HEK293 (cell line): ENCODE results near the gene SFR1.

Experiments
- BCL11B ChIP-seq: fragments of 450-650 bp; formaldehyde crosslinking; IDR thresholded peaks from 2 replicates; pipeline ENCODE4 v1.5.1; 2016; ENCODE audit warnings: low read depth, missing biosample characterization, missing genetic modification characterization
- EGR2 ChIP-seq: fragments of 450-650 bp; formaldehyde crosslinking; IDR thresholded peaks from 2 replicates; pipeline ENCODE4 v1.5.1; 2016; ENCODE audit warnings: low read depth, missing biosample characterization, missing genetic modification characterization
- GFI1B ChIP-seq: fragments of 450-650 bp; formaldehyde crosslinking; IDR thresholded peaks from 2 replicates; pipeline ENCODE4 v1.5.1; 2016; ENCODE audit warnings: missing biosample characterization, missing genetic modification characterization
- GLI4 ChIP-seq: fragments of 450-650 bp; formaldehyde crosslinking; IDR thresholded peaks from 2 replicates; pipeline ENCODE4 v1.5.1; 2016; ENCODE audit warnings: missing biosample characterization, missing genetic modification characterization
- HOXD13 ChIP-seq: sonication (generic); formaldehyde crosslinking; IDR thresholded peaks from 2 replicates; pipeline ENCODE4 v1.8.0; 2022; ENCODE audit warnings: missing genetic modification reagents, borderline replicate concordance
- KLF16 ChIP-seq: fragments of 450-650 bp; formaldehyde crosslinking; IDR thresholded peaks from 2 replicates; pipeline ENCODE4 v1.5.1; 2017; ENCODE audit warnings: missing biosample characterization, missing genetic modification characterization
- KLF7 ChIP-seq: fragments of 450-650 bp; formaldehyde crosslinking; IDR thresholded peaks from 2 replicates; pipeline ENCODE4 v1.5.1; 2016; ENCODE audit warnings: missing biosample characterization, missing genetic modification characterization, borderline replicate concordance
- OVOL3 ChIP-seq: fragments of 450-650 bp; formaldehyde crosslinking; IDR thresholded peaks from 2 replicates; pipeline ENCODE4 v1.5.1; 2016; ENCODE audit warnings: missing biosample characterization, missing genetic modification characterization
- RBAK ChIP-seq: fragments of 450-650 bp; formaldehyde crosslinking; IDR thresholded peaks from 2 replicates; pipeline ENCODE4 v1.5.1; 2016; ENCODE audit warnings: missing biosample characterization, missing genetic modification characterization
- REPIN1 ChIP-seq: fragments of 450-650 bp; formaldehyde crosslinking; IDR thresholded peaks from 2 replicates; pipeline ENCODE4 v1.5.1; 2017; ENCODE audit warnings: missing biosample characterization, missing genetic modification characterization, low read depth
- ZBTB21 ChIP-seq: fragments of 450-650 bp; formaldehyde crosslinking; IDR thresholded peaks from 2 replicates; pipeline ENCODE4 v1.5.1; 2017; ENCODE audit warnings: missing biosample characterization, missing genetic modification characterization
- ZBTB49 ChIP-seq: fragments of 450-650 bp; formaldehyde crosslinking; IDR thresholded peaks from 2 replicates; pipeline ENCODE4 v1.5.1; 2016; ENCODE audit warnings: missing biosample characterization, missing genetic modification characterization, low read depth
- ZBTB7A ChIP-seq: fragments of 450-650 bp; formaldehyde crosslinking; IDR thresholded peaks from 2 replicates; pipeline ENCODE4 v1.5.1; 2016; ENCODE audit warnings: low read depth, missing biosample characterization, missing genetic modification characterization
- ZEB2 ChIP-seq: fragments of 450-650 bp; formaldehyde crosslinking; IDR thresholded peaks from 2 replicates; pipeline ENCODE4 v1.5.1; 2016; ENCODE audit warnings: missing biosample characterization, missing genetic modification characterization
- ZNF112 ChIP-seq: fragments of 450-650 bp; formaldehyde crosslinking; IDR thresholded peaks from 2 replicates; pipeline ENCODE4 v1.5.0; 2017; ENCODE audit warnings: missing biosample characterization, missing genetic modification characterization
- ZNF157 ChIP-seq: fragments of 450-650 bp; formaldehyde crosslinking; IDR thresholded peaks from 2 replicates; pipeline ENCODE4 v1.5.1; 2016; ENCODE audit warnings: missing biosample characterization, missing genetic modification characterization
- ZNF169 ChIP-seq: fragments of 450-650 bp; formaldehyde crosslinking; IDR thresholded peaks from 2 replicates; pipeline ENCODE4 v1.5.1; 2016; ENCODE audit warnings: missing biosample characterization, missing genetic modification characterization
- ZNF26 ChIP-seq: fragments of 450-650 bp; formaldehyde crosslinking; IDR thresholded peaks from 2 replicates; pipeline ENCODE4 v1.5.1; 2016; ENCODE audit warnings: missing biosample characterization, missing genetic modification characterization
- ZNF302 ChIP-seq: fragments of 450-650 bp; formaldehyde crosslinking; IDR thresholded peaks from 2 replicates; pipeline ENCODE4 v1.5.1; 2016; ENCODE audit warnings: missing biosample characterization, missing genetic modification characterization, low read depth
- ZNF341 ChIP-seq: fragments of 450-650 bp; formaldehyde crosslinking; IDR thresholded peaks from 2 replicates; pipeline ENCODE4; 2016; ENCODE audit warnings: low read depth, missing biosample characterization, missing genetic modification characterization
- ZNF354C ChIP-seq: fragments of 450-650 bp; formaldehyde crosslinking; IDR thresholded peaks from 2 replicates; pipeline ENCODE4 v1.5.1; 2016; ENCODE audit warnings: missing biosample characterization, missing genetic modification characterization, low read depth, borderline replicate concordance
- ZNF521 ChIP-seq: fragments of 450-650 bp; formaldehyde crosslinking; IDR thresholded peaks from 2 replicates; pipeline ENCODE4 v1.5.1; 2017; ENCODE audit warnings: missing biosample characterization, mild to moderate bottlenecking, missing genetic modification characterization
- ZNF529 ChIP-seq: fragments of 450-650 bp; formaldehyde crosslinking; IDR thresholded peaks from 2 replicates; pipeline ENCODE4 v1.5.1; 2017; ENCODE audit warnings: missing genetic modification characterization, missing biosample characterization; ENCODE audit not compliant: insufficient replicate concordance
- ZNF654 ChIP-seq: fragments of 450-650 bp; formaldehyde crosslinking; IDR thresholded peaks from 2 replicates; pipeline ENCODE4 v1.5.1; 2016; ENCODE audit warnings: low read depth, missing biosample characterization, missing genetic modification characterization
- ZNF670 ChIP-seq: fragments of 450-650 bp; formaldehyde crosslinking; IDR thresholded peaks from 2 replicates; pipeline ENCODE4 v1.5.1; 2016; ENCODE audit warnings: missing biosample characterization, missing genetic modification characterization, low read depth
- ZNF701 ChIP-seq: fragments of 450-650 bp; formaldehyde crosslinking; IDR thresholded peaks from 2 replicates; pipeline ENCODE4 v1.5.1; 2016; ENCODE audit warnings: missing biosample characterization, missing genetic modification characterization
- ZNF747 ChIP-seq: fragments of 450-650 bp; formaldehyde crosslinking; IDR thresholded peaks from 2 replicates; pipeline ENCODE4 v1.5.1; 2016; ENCODE audit warnings: missing biosample characterization, missing genetic modification characterization
- ZNF777 ChIP-seq: fragments of 450-650 bp; formaldehyde crosslinking; IDR thresholded peaks from 2 replicates; pipeline ENCODE4 v1.5.1; 2017; ENCODE audit warnings: missing biosample characterization, missing genetic modification characterization, borderline replicate concordance
- ZSCAN16 ChIP-seq: fragments of 450-650 bp; formaldehyde crosslinking; IDR thresholded peaks from 2 replicates; pipeline ENCODE4 v1.5.1; 2016; ENCODE audit warnings: missing biosample characterization, missing genetic modification characterization
- TF ChIP-seq, protein P1 (sequence below): fragments of 450-650 bp; formaldehyde crosslinking; IDR thresholded peaks from 2 replicates; pipeline ENCODE4 v1.5.1; 2016; ENCODE audit warnings: missing biosample characterization, missing genetic modification characterization
- TF ChIP-seq, protein P2 (sequence below): fragments of 450-650 bp; formaldehyde crosslinking; IDR thresholded peaks from 2 replicates; pipeline ENCODE4 v1.5.1; 2017; ENCODE audit warnings: missing biosample characterization, missing genetic modification characterization
- TF ChIP-seq, protein P3 (sequence below): fragments of 450-650 bp; formaldehyde crosslinking; IDR thresholded peaks from 2 replicates; pipeline ENCODE4 v1.5.1; 2016; ENCODE audit warnings: missing biosample characterization, missing genetic modification characterization

SFR1 gene

GRCh38 chr10:104080762-104081161, 41.2 kb upstream of the SFR1 start (continued):
- no peak for TF ChIP-seq ZNF157 (tag by site-specific recombination)
- no peak for TF ChIP-seq EGR2 (tag by site-specific recombination)
- no peak for TF ChIP-seq ZNF747 (tag by site-specific recombination)
- TF ChIP-seq ZNF112 (tag by site-specific recombination): no peak
- TF ChIP-seq ZBTB7A (tag by site-specific recombination): no peak
- TF ChIP-seq BCL11B (tag by site-specific recombination): peak; percentile 84
- TF ChIP-seq, protein P1, sequence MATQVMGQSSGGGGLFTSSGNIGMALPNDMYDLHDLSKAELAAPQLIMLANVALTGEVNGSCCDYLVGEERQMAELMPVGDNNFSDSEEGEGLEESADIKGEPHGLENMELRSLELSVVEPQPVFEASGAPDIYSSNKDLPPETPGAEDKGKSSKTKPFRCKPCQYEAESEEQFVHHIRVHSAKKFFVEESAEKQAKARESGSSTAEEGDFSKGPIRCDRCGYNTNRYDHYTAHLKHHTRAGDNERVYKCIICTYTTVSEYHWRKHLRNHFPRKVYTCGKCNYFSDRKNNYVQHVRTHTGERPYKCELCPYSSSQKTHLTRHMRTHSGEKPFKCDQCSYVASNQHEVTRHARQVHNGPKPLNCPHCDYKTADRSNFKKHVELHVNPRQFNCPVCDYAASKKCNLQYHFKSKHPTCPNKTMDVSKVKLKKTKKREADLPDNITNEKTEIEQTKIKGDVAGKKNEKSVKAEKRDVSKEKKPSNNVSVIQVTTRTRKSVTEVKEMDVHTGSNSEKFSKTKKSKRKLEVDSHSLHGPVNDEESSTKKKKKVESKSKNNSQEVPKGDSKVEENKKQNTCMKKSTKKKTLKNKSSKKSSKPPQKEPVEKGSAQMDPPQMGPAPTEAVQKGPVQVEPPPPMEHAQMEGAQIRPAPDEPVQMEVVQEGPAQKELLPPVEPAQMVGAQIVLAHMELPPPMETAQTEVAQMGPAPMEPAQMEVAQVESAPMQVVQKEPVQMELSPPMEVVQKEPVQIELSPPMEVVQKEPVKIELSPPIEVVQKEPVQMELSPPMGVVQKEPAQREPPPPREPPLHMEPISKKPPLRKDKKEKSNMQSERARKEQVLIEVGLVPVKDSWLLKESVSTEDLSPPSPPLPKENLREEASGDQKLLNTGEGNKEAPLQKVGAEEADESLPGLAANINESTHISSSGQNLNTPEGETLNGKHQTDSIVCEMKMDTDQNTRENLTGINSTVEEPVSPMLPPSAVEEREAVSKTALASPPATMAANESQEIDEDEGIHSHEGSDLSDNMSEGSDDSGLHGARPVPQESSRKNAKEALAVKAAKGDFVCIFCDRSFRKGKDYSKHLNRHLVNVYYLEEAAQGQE: no peak
- no peak for TF ChIP-seq ZNF169 (tag by site-specific recombination)
- no peak for TF ChIP-seq ZNF26
- TF ChIP-seq ZEB2 (tag by site-specific recombination): no peak
- no peak for TF ChIP-seq GFI1B
- TF ChIP-seq ZBTB21 (tag by site-specific recombination): no peak
- no peak for TF ChIP-seq KLF7
- TF ChIP-seq GLI4 (tag by site-specific recombination): no peak
- no peak for TF ChIP-seq KLF16
- no peak for TF ChIP-seq ZNF529 (tag by site-specific recombination)
- no peak for TF ChIP-seq ZBTB49
- TF ChIP-seq, protein P2, sequence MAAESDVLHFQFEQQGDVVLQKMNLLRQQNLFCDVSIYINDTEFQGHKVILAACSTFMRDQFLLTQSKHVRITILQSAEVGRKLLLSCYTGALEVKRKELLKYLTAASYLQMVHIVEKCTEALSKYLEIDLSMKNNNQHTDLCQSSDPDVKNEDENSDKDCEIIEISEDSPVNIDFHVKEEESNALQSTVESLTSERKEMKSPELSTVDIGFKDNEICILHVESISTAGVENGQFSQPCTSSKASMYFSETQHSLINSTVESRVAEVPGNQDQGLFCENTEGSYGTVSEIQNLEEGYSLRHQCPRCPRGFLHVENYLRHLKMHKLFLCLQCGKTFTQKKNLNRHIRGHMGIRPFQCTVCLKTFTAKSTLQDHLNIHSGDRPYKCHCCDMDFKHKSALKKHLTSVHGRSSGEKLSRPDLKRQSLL (tag by site-specific recombination): no peak
- no peak for TF ChIP-seq REPIN1 (tag by site-specific recombination)
- TF ChIP-seq ZNF302: no peak
- no peak for TF ChIP-seq ZNF654
- no peak for TF ChIP-seq ZNF521 (tag by site-specific recombination)
- TF ChIP-seq RBAK: no peak
- no peak for TF ChIP-seq ZNF777 (tag by site-specific recombination)
- TF ChIP-seq HOXD13 (CRISPR knock-in tag): no peak
- no peak for TF ChIP-seq ZNF701 (tag by site-specific recombination)
- no peak for TF ChIP-seq ZNF670 (tag by site-specific recombination)
- no peak for TF ChIP-seq ZNF354C (tag by site-specific recombination)
- TF ChIP-seq, protein P3, sequence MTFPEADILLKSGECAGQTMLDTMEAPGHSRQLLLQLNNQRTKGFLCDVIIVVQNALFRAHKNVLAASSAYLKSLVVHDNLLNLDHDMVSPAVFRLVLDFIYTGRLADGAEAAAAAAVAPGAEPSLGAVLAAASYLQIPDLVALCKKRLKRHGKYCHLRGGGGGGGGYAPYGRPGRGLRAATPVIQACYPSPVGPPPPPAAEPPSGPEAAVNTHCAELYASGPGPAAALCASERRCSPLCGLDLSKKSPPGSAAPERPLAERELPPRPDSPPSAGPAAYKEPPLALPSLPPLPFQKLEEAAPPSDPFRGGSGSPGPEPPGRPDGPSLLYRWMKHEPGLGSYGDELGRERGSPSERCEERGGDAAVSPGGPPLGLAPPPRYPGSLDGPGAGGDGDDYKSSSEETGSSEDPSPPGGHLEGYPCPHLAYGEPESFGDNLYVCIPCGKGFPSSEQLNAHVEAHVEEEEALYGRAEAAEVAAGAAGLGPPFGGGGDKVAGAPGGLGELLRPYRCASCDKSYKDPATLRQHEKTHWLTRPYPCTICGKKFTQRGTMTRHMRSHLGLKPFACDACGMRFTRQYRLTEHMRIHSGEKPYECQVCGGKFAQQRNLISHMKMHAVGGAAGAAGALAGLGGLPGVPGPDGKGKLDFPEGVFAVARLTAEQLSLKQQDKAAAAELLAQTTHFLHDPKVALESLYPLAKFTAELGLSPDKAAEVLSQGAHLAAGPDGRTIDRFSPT (tag by site-specific recombination): peak; percentile 63
- TF ChIP-seq ZNF341: no peak
- no peak for TF ChIP-seq ZSCAN16 (tag by site-specific recombination)
- 0 out of 2 replicates have a peak, but pooled peaks have one; percentile 22 for TF ChIP-seq OVOL3 (tag by site-specific recombination)
